NT2/D1 (cell line): ENCODE results near the gene TTLL11.

Experiments used
- SUZ12 ChIP-seq: IDR thresholded peaks from 2 replicates; pipeline ENCODE4 v1.6.1; 2011; ENCODE audit not compliant: insufficient read length, insufficient read depth; ENCODE audit errors: extremely low read depth
- YY1 ChIP-seq: IDR thresholded peaks from 2 replicates; pipeline ENCODE4 v1.6.1; 2011; ENCODE audit not compliant: insufficient read length, insufficient read depth
- ZNF274 ChIP-seq: IDR thresholded peaks from 2 replicates; pipeline ENCODE4 v1.6.1; 2011; ENCODE audit warnings: mild to moderate bottlenecking, low read depth, low read length

GRCh38 chr9:121813519-121814210 lies 279.4 kb downstream of the TTLL11 start:
- no peak for TF ChIP-seq YY1
- TF ChIP-seq ZNF274 = no peak
- no peak for TF ChIP-seq SUZ12
